ENCODE results near the gene SYT2. TPM values are rescaled to one million over a fixed set of nuclear protein-coding genes. Genes with fewer than 3 reads are reported as not detected.

Gene SYT2
- total RNA-seq, 1 donor from 2014 or later, result not detected

DNA sequence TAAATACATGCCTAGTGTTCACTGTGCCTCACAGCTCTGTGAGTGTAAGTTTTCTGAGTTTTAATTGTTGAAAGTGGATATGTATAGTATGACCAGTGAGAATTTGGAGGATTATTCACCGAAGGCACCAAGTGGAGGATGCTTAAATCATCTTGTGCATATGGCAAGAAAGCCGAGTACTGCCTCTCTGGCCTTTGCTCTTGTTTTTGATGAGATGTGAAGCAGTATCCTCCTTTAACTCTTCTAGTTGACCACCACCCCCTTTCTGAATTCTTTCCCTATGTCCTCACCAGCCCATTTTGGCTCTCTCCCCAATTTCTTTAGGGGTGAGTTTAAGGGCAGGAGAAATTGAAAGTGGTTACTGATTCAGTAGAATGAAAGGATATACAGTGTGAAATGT lies 130.4 kb downstream of the SYT2 start:
- TF ChIP-seq, protein P1, sequence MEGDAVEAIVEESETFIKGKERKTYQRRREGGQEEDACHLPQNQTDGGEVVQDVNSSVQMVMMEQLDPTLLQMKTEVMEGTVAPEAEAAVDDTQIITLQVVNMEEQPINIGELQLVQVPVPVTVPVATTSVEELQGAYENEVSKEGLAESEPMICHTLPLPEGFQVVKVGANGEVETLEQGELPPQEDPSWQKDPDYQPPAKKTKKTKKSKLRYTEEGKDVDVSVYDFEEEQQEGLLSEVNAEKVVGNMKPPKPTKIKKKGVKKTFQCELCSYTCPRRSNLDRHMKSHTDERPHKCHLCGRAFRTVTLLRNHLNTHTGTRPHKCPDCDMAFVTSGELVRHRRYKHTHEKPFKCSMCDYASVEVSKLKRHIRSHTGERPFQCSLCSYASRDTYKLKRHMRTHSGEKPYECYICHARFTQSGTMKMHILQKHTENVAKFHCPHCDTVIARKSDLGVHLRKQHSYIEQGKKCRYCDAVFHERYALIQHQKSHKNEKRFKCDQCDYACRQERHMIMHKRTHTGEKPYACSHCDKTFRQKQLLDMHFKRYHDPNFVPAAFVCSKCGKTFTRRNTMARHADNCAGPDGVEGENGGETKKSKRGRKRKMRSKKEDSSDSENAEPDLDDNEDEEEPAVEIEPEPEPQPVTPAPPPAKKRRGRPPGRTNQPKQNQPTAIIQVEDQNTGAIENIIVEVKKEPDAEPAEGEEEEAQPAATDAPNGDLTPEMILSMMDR (IDR thresholded peaks at IDR 0.05), result no peak
- H3K27ac ChIP-seq, result no peak overlapping the region

DNA sequence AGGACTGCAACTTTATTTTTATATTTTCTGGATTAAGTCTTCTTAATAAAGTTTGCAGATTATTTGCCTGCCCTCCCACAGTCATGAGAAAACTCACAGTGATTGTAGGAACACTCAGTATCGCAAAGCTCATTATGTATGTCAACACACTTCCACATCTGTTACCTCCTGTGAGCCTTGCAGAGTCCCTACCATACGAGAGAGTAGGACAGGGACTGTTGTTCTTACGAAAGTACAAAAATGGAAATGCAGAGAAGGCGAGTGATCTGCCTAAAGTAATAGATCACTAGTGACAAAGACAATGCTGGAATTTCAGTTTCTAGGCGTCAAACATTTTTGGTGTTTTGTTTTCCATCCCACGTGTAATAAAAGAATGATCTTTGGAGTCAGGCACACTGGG lies 131.7 kb downstream of the SYT2 start:
- Histone ChIP-seq H3K4me3 (no peak overlapping the region), H3K4me1 (peaks cover 42% of the 10 kb centered on the region), H3K27ac (peak overlapping the region; percentile 37), H3K36me3 (peaks cover 37% of the 10 kb centered on the region), H3K9me3 (no peaks in the 10 kb centered on the region), H3K27me3 (ENCODE audit: low read depth) (no peaks in the 10 kb centered on the region)
- TF ChIP-seq, protein P1 (IDR thresholded peaks at IDR 0.05), result no peak
- DNase-seq (no peak), ATAC-seq (no peak)
- intact Hi-C loops (cut with DNase I), result no loop called here

More for the DNA sequence above, 130.4 kb downstream of the SYT2 start:
- no peaks in the 10 kb centered on the region for H3K27me3 ChIP-seq (ENCODE audit: low read depth)
- peaks cover 45% of the 10 kb centered on the region for H3K36me3 ChIP-seq
- no peak overlapping the region for H3K4me3 ChIP-seq
- H3K9me3 ChIP-seq, result no peaks in the 10 kb centered on the region
- no peak for DNase-seq
- intact Hi-C loops (cut with DNase I), result no loop called here
- ATAC-seq, result no peak
- peaks cover 42% of the 10 kb centered on the region for H3K4me1 ChIP-seq

DNA sequence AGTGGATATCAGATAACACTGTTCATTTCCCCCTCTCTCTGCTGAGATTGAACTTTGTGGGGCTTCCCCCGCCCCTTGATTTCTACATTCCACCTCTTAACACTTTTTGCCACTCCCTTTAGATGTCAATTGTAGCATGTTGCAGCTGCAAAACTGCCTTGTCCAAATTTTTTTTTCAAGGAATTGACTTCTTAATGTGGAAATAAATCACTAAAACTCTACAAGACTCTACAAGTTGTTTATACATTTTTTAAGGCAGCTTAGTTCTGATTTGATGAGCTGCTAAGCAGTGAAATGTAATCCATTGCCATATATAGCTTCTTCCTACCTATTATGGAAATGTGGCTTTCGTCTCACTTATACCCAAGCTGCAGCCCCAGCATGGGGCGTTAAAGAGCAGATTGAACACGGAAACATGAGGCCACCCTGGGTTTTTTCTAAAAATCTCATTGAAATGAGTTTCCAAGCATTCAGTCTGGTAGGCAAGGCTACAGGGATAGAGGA lies 132.2 kb downstream of the SYT2 start:
- intact Hi-C loops (cut with DNase I), result no loop called here
- no peaks in the 10 kb centered on the region for H3K9me3 ChIP-seq
- H3K27ac ChIP-seq, result peak overlapping the region; percentile 37
- ATAC-seq (peak in 1 of 2 donors; percentile 47), DNase-seq (no peak)
- peaks cover 42% of the 10 kb centered on the region for H3K4me1 ChIP-seq
- TF ChIP-seq, protein P1 (IDR thresholded peaks at IDR 0.05), result no peak
- no peak overlapping the region for H3K4me3 ChIP-seq
- peaks cover 35% of the 10 kb centered on the region for H3K36me3 ChIP-seq
- H3K27me3 ChIP-seq (ENCODE audit: low read depth), result no peaks in the 10 kb centered on the region

DNA sequence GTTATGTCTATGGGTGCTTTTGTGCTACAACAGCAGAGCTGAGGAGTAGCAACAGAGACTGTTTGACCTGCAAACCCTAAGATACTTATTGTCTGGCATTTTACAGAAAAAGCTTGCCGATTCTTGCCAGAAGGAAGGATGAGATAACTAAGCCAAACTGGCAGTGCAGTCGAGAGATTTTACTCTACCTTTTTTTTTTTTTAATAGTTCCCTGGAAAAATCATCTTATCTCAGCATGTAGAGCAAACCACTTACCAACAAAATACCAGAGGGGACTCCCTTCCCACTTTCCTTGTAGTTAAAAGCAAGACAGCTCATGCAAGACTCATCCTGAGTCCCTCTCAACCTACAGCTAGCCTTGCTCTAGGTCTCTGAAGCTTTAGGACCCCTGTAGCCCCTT lies 132.9 kb downstream of the SYT2 start:
- DNase-seq, result no peak
- Histone ChIP-seq H3K4me1 (peaks cover 42% of the 10 kb centered on the region), H3K9me3 (no peaks in the 10 kb centered on the region), H3K27me3 (ENCODE audit: low read depth) (no peaks in the 10 kb centered on the region), H3K36me3 (peaks cover 35% of the 10 kb centered on the region), H3K27ac (peak overlapping the region; percentile 1), H3K4me3 (no peak overlapping the region)
- TF ChIP-seq, protein P1 (IDR thresholded peaks at IDR 0.05), result no peak
- no peak for ATAC-seq
- intact Hi-C loops (cut with DNase I), result no loop called here

DNA sequence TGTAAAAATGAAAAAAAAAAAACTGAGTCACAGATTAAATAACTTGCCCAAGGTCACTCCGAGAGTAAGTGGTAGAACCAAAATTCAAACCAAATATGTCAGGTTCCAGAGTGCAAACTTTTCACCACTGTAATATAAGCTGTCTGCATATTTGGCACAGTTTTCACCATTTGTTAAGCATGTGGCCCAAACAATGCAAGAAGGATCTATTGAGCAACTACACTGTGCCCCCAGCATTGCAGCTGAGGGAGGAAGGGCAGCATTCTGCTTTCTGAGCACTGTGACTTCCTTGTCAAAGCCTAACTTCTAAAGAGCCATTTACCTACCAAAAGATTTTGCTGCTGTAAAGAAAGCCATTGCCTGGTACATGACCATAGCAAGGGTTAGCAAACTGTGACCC lies 133.4 kb downstream of the SYT2 start:
- TF ChIP-seq, protein P1 (IDR thresholded peaks at IDR 0.05), result no peak
- peak overlapping the region; percentile 43 for H3K27ac ChIP-seq
- ATAC-seq (peak; percentile 22 to 48), DNase-seq (no peak)
- intact Hi-C loops (cut with DNase I), result no loop called here
- H3K4me3 ChIP-seq, result no peak overlapping the region
- H3K4me1 ChIP-seq, result peaks cover 42% of the 10 kb centered on the region
- no peaks in the 10 kb centered on the region for H3K27me3 ChIP-seq (ENCODE audit: low read depth)
- H3K36me3 ChIP-seq, result peaks cover 34% of the 10 kb centered on the region
- H3K9me3 ChIP-seq, result no peaks in the 10 kb centered on the region
